Fibroblast of skin of scalp (primary cell): Measurements from ENCODE around the gene VPS16.
"Not testable (repeated sequence)": the region's sequence is repeated elsewhere in the genome, so short reads cannot be mapped to it uniquely, and the experiment has no call there.

Experiments
- DNase-seq: peaks from one replicate; pipeline ENCODE4 v3.0.0-alpha.2; 2013

The VPS16 gene

GRCh38 chr20:2871661-2872458 lies 31.3 kb downstream of the VPS16 start:
- DNase-seq, result no peak

DNA sequence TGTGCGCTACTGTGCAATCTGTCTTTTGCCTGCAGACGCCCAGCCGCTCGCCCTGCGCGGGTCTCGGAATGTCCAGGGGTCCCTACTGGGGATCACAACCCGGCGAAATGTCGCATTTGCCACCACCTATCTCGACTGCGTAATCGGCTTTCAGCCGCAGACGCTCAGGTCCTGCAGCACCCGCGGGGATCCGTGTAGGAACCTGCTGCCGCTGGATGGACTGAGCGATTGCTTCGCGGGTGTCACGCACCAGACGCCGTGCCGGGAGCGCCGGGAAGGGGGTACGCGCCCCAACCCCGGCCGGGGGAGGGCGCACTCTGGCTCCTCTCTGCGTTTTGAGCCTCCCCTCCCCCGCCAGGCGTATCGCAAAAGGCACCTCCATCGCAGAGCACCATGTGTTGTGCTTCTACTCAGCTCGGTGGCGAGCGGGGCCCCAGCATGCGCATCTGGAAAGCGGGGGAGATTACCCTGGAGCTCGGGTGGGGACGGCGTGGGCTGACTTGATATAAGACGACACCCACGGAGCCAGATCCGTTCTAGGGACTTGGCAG lies 32.0 kb downstream of the VPS16 start:
- DNase-seq, result peak; percentile 46

DNA sequence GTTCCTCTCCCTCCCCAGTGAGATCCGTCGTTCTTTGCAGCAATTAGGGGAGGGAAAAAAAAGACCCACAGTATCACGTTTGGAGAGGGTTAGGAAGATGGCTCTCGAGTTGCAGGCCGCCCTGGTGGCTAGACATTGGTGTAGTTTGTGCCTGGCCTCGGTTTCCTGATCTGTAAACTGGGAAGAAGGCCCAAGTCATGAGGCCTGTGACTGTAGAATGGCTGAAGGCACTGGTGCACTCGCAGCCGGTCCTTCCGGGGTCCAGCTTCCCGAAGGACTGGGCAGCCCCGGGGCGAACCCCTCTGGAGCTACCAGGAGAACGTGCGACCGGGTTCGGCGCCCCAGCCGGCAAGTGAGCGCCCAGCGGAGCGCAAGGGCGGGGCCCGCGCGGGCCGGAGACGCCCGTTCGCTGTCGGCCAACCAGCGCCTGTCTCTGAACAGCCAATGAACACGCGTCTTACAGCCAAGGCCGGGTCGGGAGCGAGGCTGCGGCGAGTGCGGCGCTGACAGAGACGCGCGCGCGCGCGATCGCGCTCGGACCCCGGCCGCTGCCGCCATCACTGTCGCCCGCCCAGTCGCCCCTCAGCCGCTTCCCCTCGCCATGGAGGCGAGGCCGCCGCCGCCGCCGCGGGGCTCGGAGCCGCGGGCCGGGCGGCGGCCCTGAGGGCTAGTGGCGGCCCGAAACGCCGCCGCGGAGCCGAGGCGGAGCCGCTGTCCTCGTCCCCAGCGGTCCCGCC lies 32.6 kb downstream of the VPS16 start, which contains the start of gene PTPRA:
TSS of gene PTPRA (plus strand) at position 472 of the 737 bp plus-strand sequence. CDS start 90,797 bp downstream, outside the sequence.
- DNase-seq, result peak; percentile 93

DNA sequence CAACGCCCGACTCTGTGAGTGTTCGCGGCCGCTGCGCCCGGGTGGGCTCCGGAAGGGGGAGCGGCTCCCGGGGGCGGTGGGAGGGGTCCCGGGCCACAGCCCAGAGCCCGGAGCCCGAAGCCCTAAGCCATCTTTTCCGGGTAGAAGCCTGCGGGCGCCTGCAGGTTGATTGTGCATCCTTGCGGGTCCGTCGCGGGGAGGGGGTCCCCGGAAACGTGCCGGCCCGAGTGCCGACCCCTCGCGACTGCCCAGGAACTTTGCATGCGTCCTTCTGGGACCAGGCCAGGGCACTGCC lies 33.1 kb downstream of the VPS16 start:
- peak; percentile 58 for DNase-seq

DNA sequence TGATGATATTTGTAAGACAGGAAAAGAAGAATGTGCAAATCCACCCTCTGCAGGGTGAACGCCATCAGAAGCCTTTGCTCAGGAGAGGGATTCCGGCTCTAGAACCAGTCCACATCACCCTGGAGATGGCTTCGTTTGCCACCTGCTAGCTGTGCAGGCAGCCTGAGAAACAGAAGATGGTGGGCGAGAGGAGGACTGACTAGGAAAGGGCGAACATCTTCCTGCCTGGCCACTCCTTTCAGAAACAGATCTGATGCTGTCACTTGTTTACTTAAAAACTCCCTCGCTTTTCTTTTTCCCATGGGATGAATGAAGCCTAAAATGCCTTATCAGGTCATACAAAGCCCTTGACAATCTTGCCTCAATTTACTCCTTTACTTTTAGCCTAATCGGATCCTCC lies 33.9 kb downstream of the VPS16 start:
- DNase-seq, result no peak

DNA sequence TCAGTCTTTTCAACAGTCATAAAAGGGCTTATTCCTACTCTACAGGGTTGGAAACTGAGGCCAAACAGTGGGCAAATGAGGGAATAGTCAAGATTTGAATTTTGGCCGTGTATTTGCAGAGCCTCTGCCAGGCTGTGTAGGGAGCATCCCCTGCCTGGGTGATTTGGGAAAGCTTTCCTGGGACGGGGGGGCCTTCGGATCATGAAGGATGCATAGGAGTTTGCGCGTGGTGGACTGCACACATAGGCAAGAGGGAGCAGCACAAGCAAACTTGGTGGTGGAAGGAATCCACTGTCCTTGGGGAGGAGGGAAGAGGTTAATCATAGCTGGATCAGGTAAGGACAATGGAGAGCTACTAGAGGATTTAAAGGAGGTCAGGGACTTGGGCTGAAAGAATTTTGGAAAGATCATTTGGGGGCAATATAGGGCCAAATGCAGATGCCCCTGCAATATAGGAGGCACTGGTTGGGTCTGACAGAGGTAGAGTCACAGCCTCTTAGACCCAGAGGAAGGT lies 35.2 kb downstream of the VPS16 start:
- no peak for DNase-seq

DNA sequence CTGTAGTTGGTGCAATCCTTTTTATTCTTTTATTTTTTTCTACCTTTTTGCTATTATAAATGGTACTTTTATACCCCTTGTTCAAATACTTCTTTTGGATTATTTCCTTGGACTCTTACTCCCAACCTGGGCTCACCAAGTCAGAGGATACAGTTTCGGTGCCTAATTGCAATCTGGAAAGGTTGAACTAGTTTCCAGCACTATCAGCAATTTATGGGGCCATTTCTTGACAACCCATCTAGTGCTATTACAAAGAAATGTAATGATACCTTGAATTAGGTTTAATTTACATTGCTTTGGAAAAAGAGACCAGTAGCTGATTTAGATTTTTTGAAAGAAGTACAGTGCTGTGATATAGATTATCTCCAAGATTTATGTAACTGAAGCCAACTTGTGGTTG lies 38.0 kb downstream of the VPS16 start:
- no peak for DNase-seq

GRCh38 chr20:2879146-2879545 lies 38.6 kb downstream of the VPS16 start:
- peak; percentile 72 for DNase-seq

DNA sequence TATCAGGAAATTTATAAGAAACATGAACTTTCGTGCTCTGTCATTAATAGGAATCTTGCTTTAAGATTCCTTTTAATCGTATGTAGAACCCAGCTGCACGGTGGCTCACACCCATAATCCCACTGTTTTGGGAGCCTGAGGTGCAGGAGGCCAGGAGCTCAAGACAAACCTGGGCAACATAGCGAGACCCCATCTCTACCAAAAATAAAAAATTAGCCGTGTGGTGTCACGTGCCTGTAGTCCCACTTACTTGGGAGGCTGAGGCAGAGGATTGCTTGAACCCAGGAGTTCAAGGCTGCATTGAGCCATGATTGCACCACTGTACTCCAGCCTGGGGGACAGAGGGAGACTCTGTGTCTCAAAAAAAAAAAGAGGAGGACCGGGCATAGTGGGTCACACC lies 40.1 kb downstream of the VPS16 start:
- no peak for DNase-seq

DNA sequence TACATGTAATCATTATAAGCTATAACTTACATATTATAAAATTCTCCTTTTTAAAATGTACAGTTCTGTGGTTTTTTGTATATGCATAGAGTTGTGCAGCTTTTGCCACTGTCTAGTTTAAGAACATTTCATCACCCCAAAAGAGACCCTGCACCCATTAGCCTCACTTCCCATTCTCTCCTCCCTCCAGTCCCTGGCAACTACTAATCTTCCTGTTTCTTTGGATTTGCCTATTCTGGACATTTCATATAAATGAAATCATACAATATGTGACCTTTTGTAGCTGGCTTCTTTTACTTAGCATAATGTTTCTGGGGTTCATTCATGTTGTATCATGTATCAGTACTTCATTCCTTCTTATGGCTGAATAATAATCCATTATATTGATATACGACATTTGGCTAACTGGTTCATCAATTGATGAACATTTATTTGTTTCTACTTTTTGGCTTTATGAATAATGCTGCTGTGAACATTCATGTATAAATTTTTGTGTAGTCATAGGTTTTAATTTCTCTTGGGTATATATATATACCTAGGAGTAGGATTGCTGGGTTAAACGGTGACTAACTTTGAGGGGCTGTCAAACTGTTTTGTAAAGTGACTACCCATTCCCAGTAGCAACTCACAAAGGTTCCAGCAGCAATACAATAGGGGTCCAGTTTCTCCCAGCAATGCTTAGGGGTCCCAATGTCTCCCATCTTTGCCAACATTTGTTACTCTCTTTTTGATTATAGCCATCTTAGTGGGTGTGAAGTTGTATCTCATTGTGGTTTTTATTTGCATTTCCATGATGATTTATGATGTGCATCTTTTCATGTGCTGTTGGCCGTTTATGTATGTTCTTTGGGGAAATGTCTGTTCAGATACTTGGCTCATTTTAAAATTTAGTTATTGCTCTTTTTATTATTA lies 43.4 kb downstream of the VPS16 start:
- no peak for DNase-seq

GRCh38 chr20:2887715-2888114 lies 47.2 kb downstream of the VPS16 start:
- no peak for DNase-seq

DNA sequence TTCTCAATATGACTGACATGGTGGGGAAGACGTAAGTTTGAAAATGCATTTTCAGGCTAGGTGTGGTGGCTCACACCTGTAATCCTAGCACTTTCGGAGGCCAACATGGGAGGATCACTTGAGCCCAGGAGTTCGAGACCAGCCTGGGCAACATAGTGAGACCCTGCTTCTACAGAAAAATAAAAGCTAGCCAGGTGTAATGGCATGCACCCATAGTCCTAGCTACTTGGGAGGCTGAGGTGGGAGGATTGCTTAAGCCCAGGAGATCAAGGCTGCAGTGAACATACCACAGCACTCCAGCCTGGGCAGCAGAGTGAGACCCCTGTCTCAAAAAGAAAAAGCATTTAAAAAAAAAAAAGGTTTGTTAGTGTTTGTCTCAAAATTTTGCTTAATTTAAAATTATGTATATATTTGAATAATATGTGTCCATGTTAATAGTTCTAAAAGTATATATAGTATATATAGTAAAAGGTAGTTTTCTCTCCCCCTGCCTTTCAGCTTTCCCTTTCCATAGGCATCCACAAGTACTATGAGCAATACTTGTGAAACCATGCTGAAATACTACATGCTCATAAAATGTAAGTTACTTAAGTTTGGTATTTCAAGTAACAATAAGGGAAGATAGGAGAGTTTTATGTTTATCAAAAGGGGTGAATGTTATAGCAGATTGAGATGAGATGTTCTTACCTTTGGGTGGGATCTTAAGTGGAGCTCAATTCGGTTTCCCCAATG lies 47.8 kb downstream of the VPS16 start:
- DNase-seq, result no peak

DNA sequence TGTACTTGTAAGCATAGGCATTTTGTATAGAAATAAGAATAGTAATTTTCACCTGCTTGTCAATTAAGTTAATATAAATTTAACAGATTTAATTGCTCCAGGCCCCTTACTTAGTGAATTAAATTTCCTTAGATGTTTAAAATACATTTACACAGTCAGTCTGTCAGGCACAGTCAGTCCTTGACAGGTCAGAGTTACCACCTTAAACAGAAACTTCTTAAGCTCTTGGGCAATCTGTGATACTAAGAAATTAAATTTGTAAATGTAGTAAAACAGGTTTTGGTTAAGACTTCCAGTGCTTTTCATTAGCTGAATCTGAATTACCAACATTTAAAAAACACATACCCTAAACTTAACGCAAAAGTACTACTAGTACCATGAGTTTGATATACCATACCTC lies 48.7 kb downstream of the VPS16 start:
- no peak for DNase-seq

DNA sequence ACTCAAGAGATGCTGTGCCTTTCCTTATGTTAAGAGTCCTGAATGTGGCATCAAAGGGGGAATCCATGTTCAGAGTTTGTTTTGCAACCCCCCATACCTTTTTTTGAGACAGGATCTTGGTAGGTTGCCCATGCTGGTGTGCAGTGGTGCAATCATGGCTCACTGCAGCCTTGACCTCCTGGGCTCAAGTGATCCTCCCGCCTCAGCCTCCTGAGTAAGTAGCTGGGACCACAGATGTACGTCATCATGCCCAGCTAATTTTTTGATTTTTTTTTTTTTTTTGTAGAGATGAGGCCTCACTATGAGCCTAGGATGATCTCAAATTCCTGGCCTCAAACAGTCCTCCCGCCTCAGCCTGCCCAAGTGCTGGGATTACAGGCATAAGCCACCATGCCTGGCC lies 49.3 kb downstream of the VPS16 start:
- no peak for DNase-seq

DNA sequence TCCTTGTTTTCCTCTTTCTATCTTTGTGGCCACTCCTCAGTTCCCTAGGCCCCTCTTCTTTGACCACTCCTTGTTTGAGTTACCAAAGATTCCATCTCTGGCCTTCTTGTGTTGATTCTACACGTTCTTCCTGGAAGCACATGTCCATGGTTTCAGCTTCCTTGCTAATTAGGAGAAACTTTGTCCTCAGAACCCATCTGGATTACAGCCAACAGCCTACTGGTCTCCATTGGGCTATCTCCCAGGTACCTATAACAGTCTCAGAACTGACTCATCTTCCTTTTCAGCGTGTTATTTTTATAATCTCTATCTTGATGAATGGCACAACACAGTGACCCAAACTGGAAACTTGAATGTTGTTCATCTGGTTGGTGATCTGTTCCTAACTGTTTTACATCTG lies 50.2 kb downstream of the VPS16 start:
- DNase-seq, result no peak

- no peak for DNase-seq
These were observed 50.8 kb downstream of the VPS16 start for GRCh38 chr20:2891343-2891742.

DNA sequence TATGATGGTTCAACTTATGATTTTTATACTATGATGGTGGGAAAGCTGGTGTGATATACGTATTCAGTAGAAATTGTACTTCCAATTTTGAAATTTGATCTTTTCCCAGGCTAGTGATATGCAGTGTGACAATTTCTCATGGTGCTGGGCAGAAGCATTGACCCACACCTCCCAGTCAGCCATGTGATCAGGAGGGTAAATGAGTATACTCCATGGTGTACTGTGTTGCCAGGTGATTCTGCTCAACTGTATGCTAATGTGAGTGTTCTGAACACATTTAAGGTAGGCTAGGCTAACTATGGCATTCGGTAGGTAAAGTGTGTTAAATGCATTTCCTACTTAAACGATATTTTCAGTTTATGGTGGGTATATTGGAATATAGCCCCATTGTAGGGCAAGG lies 51.8 kb downstream of the VPS16 start:
- DNase-seq, result no peak

DNA sequence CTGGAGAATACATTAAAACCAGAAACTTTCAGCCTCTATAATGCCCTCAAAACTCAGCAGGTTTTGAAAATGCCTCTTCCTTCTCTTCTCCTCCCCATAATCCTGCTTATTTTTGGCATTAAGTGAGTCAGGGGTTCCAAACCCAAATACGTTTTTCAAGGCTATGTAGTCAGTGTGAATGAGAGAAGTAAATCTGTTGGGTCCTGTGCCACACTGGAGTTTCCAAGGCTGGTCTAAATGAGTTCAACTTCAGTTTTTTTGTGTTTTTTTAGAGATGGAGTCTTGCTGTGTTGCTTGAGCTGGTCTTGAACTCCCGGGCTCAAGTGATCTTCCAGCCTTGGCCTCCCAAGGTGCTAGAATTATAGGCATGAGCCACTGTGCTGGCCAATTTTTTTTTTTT lies 53.7 kb downstream of the VPS16 start:
- DNase-seq, result no peak

DNA sequence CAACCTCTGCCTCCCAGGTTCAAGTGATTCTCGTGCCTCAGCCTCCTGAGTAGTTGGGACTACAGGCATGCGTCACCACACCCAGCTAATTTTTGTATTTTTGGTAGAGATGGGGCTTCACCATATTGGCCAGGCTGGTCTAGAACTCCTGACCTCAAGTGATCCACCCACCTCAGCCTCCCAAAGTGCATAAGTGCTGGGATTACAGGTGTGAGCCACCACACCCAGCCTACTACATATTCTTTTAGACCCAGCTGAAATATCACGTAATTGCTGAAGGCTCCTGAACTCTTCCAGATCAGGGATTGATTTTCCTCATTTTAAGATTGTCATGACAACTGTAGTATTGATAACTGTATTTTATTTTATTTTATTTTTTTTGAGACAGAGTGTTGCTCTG lies 54.6 kb downstream of the VPS16 start:
- DNase-seq, result not testable (repeated sequence)

GRCh38 chr20:2899243-2899642 lies 58.7 kb downstream of the VPS16 start:
- no peak for DNase-seq

DNA sequence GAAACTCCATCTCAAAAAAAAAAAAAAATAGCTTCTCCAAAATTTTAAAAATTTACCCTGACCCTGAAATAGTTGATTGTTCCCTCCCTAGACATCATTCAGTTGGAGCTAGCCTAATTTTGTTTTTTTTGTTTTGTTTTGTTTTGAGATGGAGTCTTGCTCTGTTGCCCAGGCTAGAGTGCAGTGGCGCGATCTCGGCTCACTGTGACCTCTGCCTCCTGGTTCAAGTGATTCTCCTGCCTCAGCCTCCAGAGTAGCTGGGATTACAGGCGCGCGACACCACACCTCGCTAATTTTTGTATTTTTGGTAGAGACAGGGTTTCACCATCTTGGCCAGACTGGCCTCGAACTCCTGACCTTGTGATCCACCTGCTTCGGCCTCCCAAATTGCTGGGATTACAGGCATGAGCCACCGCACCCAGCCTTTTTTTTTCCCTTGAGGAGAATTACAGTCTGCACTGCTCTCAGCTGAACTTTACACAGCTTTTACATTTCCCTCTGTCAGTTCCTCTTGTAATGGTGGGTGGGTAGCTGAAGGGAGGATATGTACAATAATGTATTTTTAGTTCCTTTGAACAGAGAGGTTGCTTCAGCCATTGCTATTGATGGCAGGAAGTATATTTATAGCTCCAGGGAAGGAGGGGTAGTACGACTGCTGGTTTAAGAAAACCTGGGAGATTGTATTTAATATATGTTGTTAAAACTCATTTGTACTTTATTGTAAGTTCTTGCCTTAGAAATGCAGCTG lies 60.5 kb downstream of the VPS16 start:
- no peak for DNase-seq
